IMR-90 (cell line): ENCODE data around the gene ERP44. TPM values are rescaled to one million over a fixed set of nuclear protein-coding genes. Genes with fewer than 3 reads are reported as not detected.

ENCODE experiments used
- ATAC-seq: fragments of 200-7000 bp; cut with Tn5 transposase; 2 replicates; pipeline ENCODE4 v1.9.1; 2020; ENCODE audit warnings: low read depth, mild to moderate bottlenecking, moderate library complexity
- BruUV-seq: library from RNA; stranded (reverse); fragments of 400-500 nt; replicated peaks from 2 replicates; lab custom pipeline; 2021; lab: Mats Ljungman, UMichigan
- CTCF ChIA-PET: fragments of 300-600 bp; formaldehyde crosslinking; extraction: SDS; loops from one replicate; lab custom pipeline; 2021; ENCODE audit warnings: antibody characterized with exemption; lab: Yijun Ruan, JAX
- POLR2A ChIA-PET: fragments of 300-600 bp; sonication (Branson Sonifier 250); formaldehyde crosslinking; loops from one replicate; lab custom pipeline; 2022; ENCODE audit warnings: antibody characterized with exemption; ENCODE audit not compliant: unreplicated experiment; lab: Charles Lee
- DNase-seq: peaks from one replicate; pipeline ENCODE4 v3.0.0; 2013
- H2AFZ ChIP-seq: replicated peaks from 2 replicates; pipeline ENCODE3; 2013; ENCODE audit warnings: low read length, mild to moderate bottlenecking; ENCODE audit not compliant: poor library complexity
- H2AK5ac ChIP-seq: 2 replicates; pipeline ENCODE4 v1.6.1; 2013; ENCODE audit warnings: low read depth, low read length, inconsistent platforms
- H2AK9ac ChIP-seq: replicated peaks from 2 replicates; pipeline ENCODE3; 2013; ENCODE audit warnings: mild to moderate bottlenecking, low read depth, low read length, moderate library complexity; ENCODE audit not compliant: poor library complexity
- H2BK120ac ChIP-seq: 2 replicates; pipeline ENCODE4 v1.6.1; 2013; ENCODE audit warnings: low read depth, low read length, inconsistent platforms
- H2BK15ac ChIP-seq: 3 replicates; pipeline ENCODE4 v1.6.1; 2013; ENCODE audit warnings: low read depth, low read length, inconsistent platforms
- H2BK20ac ChIP-seq: 2 replicates; pipeline ENCODE4 v1.6.1; 2013; ENCODE audit warnings: low read depth, mild to moderate bottlenecking, inconsistent platforms, low read length, moderate library complexity
- H2BK5ac ChIP-seq: 2 replicates; pipeline ENCODE4 v1.6.1; 2013; ENCODE audit warnings: mild to moderate bottlenecking, low read depth, low read length, inconsistent platforms; ENCODE audit not compliant: poor library complexity, severe bottlenecking
- H3K14ac ChIP-seq: replicated peaks from 2 replicates; pipeline ENCODE4 v1.6.1; 2013; ENCODE audit warnings: low read depth, low read length, inconsistent platforms
- H3K18ac ChIP-seq: 2 replicates; pipeline ENCODE4 v1.6.1; 2013; ENCODE audit warnings: low read depth, low read length, control low read depth
- H3K23ac ChIP-seq: 2 replicates; pipeline ENCODE4 v1.6.1; 2013; ENCODE audit warnings: low read depth, low read length, inconsistent platforms
- H3K27ac ChIP-seq: 2 replicates; pipeline ENCODE4 v1.5.1; 2013; ENCODE audit warnings: mild to moderate bottlenecking, control low read depth, low read length; ENCODE audit not compliant: insufficient read depth
- H3K27me3 ChIP-seq: 2 replicates; pipeline ENCODE4 v1.6.1; 2013; ENCODE audit warnings: low read length; ENCODE audit not compliant: control insufficient read depth, insufficient read depth
- H3K36me3 ChIP-seq: 2 replicates; pipeline ENCODE4 v1.6.1; 2013; ENCODE audit warnings: low read length, mixed read lengths; ENCODE audit not compliant: control insufficient read depth, insufficient read depth
- H3K4ac ChIP-seq: 2 replicates; pipeline ENCODE4 v1.6.1; 2013; ENCODE audit warnings: low read depth, low read length, inconsistent platforms
- H3K4me1 ChIP-seq: 2 replicates; pipeline ENCODE4 v1.6.1; 2013; ENCODE audit warnings: low read length, mixed read lengths; ENCODE audit not compliant: control insufficient read depth, insufficient read depth
- H3K4me2 ChIP-seq: 2 replicates; pipeline ENCODE4 v1.6.1; 2013; ENCODE audit warnings: low read depth, mild to moderate bottlenecking, control low read depth, low read length, moderate library complexity
- H3K4me3 ChIP-seq: 2 replicates; pipeline ENCODE4 v1.5.1; 2013; ENCODE audit warnings: low read depth, mild to moderate bottlenecking, control low read depth, low read length, moderate library complexity; ENCODE audit not compliant: insufficient read depth
- H3K56ac ChIP-seq: 2 replicates; pipeline ENCODE4 v1.6.1; 2013; ENCODE audit warnings: low read length, inconsistent platforms; ENCODE audit not compliant: insufficient read depth; ENCODE audit errors: extremely low read depth
- H3K79me1 ChIP-seq, 2 experiments: 2 replicates each; pipeline ENCODE4 v1.6.1; 2013; ENCODE audit warnings: low read length in 2 of 2, inconsistent platforms in 1 of 2, low read depth in 1 of 2
- H3K9ac ChIP-seq: 2 replicates; pipeline ENCODE4 v1.6.1; 2013; ENCODE audit warnings: low read depth, low read length, control low read depth
- H3K9me1 ChIP-seq: 2 replicates; pipeline ENCODE4 v1.6.1; 2013; ENCODE audit warnings: low read length, inconsistent platforms; ENCODE audit not compliant: insufficient read depth
- H3K9me3 ChIP-seq: 2 replicates; pipeline ENCODE4 v1.6.1; 2013; ENCODE audit warnings: low read length; ENCODE audit not compliant: control insufficient read depth, insufficient read depth
- H4K20me1 ChIP-seq: 2 replicates; pipeline ENCODE4 v1.6.1; 2013; ENCODE audit warnings: low read length, inconsistent platforms; ENCODE audit not compliant: insufficient read depth
- H4K5ac ChIP-seq: 2 replicates; pipeline ENCODE4 v1.6.1; 2013; ENCODE audit warnings: mild to moderate bottlenecking, low read depth, low read length, control low read depth
- H4K8ac ChIP-seq, 2 experiments: 2 replicates each; pipeline ENCODE4 v1.6.1; 2013; ENCODE audit warnings: low read depth in 2 of 2, low read length in 2 of 2, control low read depth in 1 of 2, inconsistent platforms in 1 of 2
- H4K91ac ChIP-seq: 2 replicates; pipeline ENCODE4 v1.6.1; 2013; ENCODE audit warnings: low read depth, low read length, inconsistent platforms; ENCODE audit not compliant: insufficient read depth
- CEBPB ChIP-seq: IDR thresholded peaks from 2 replicates; pipeline ENCODE4 v1.6.1; 2012; ENCODE audit warnings: low read depth, low read length, improper control_type of control experiment
- CHD1 ChIP-seq: IDR thresholded peaks from 2 replicates; pipeline ENCODE4 v1.6.1; 2012; ENCODE audit warnings: low read depth, low read length, improper control_type of control experiment
- ELK1 ChIP-seq: fragments of 150-350 bp; IDR thresholded peaks from 2 replicates; pipeline ENCODE4 v1.6.1; 2016; ENCODE audit warnings: low read depth, mild to moderate bottlenecking, low read length, moderate library complexity, borderline replicate concordance
- MAZ ChIP-seq: IDR thresholded peaks from 2 replicates; pipeline ENCODE4 v1.6.1; 2012; ENCODE audit warnings: low read depth, mild to moderate bottlenecking, low read length, improper control_type of control experiment, moderate library complexity, borderline replicate concordance
- WGBS, 2 experiments: methylation state at CpG; one replicate each; pipeline versions ENCODE4 v1.1.5 to v1.1.7; 2013; ENCODE audit warnings: missing lambda C conversion rate in 2 of 2; ENCODE audit not compliant: insufficient read length in 1 of 2; ENCODE audit errors: extremely low coverage in 2 of 2; 5-methylcytosine and 5-hydroxymethylcytosine counted together
- dilution Hi-C: fragments of 300-500 bp; cut with HindIII; formaldehyde crosslinking; loops from one replicate; pipeline ENCODE4 v1.14.3; 2018; ENCODE audit warnings: low sequenced_read_pairs; ENCODE audit not compliant: unreplicated experiment
- in situ Hi-C: fragments of 300-500 bp; cut with MboI; formaldehyde crosslinking; loops from 3 replicates; pipeline ENCODE4 v1.14.3; 2019; ENCODE audit warnings: low sequenced_read_pairs, inconsistent platforms, mixed read lengths
- intact Hi-C: fragments of 100-400 bp; cut with micrococcal nuclease; formaldehyde crosslinking; loops from 2 replicates; pipeline ENCODE4 v1.10.0; 2022
- polyA plus RNA-seq, 3 experiments: library from polyadenylated mRNA; depleted of rRNA; stranded (reverse); fragments of >200 nt; gene quantifications; 2 replicates each; pipeline ENCODE4 v1.2.3, GENCODE V29; 2012; ENCODE audit warnings: low replicate concordance in 1 of 3
- total RNA-seq: library from RNA; depleted of rRNA; stranded (reverse); fragments of >200 nt; gene quantifications from 2 replicates; pipeline ENCODE4 v1.2.3, GENCODE V29; 2012

ERP44 gene
- total and polyA plus RNA-seq, 2 of the 4 experiments (the other 2 are of a cell fraction): 9.1 to 13.5 TPM

DNA sequence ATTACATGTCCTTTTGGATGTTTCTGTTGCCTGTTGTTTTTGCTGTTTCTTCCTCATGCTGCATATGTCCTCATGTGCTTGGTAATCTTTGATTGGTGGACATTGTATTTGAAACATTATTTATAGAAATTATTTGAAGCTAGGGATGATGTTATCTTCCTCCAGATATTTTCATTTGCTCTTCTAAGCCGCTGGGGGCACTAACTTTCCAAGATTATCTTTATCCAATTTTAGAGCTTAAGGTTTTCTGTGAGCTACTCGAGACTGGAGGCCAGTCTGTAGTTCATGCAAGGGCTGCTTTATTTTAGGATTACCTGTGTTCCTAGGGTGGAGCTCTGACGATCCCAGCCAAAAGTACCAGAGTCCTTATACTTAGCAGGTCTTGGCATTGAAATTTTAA is 151.4 kb downstream of the ERP44 start:
- ChIA-PET POLR2A (interaction anchor here (0.5 kb wide), 1 partner anchor 16 kb away, joined by 15 read pairs; no protein-coding TSS in a partner anchor), CTCF (interaction anchor here (0.6 kb wide), 1 partner anchor 772 kb away, joined by 5 read pairs; no protein-coding TSS in a partner anchor)
- H3K4me3 ChIP-seq: no peak overlapping the region
- no peak overlapping the region for H3K18ac ChIP-seq
- in situ Hi-C loops: no loop called here
- H4K5ac ChIP-seq: no peak overlapping the region
- TF ChIP-seq CEBPB (no peak), MAZ (no peak), CHD1 (no peak), ELK1 (no peak)
- no peak overlapping the region for H2AK5ac ChIP-seq
- no peak overlapping the region for H3K4me2 ChIP-seq
- no peak overlapping the region for H2AFZ ChIP-seq
- intact Hi-C loops: no loop called here
- no CpG with 5 or more reads among the region's 3 CpGs for WGBS, 2 experiments
- H2BK5ac ChIP-seq: no peak overlapping the region
- H4K8ac ChIP-seq: no peak overlapping the region
- ATAC-seq: no peak
- H4K91ac ChIP-seq: no peak overlapping the region
- no peak overlapping the region for H3K14ac ChIP-seq
- H3K27ac ChIP-seq: no peak overlapping the region
- no peak overlapping the region for H3K56ac ChIP-seq
- H4K20me1 ChIP-seq: no peaks in the 10 kb centered on the region
- H3K4ac ChIP-seq: no peak overlapping the region
- no peak overlapping the region for H2BK120ac ChIP-seq
- dilution Hi-C loops: no loop called here
- no TSS peak for BruUV-seq
- H3K27me3 ChIP-seq: no peaks in the 10 kb centered on the region
- H3K36me3 ChIP-seq: no peaks in the 10 kb centered on the region
- no peak overlapping the region for H2AK9ac ChIP-seq
- no peak overlapping the region for H2BK15ac ChIP-seq
- H2BK20ac ChIP-seq: no peak overlapping the region
- H3K9me1 ChIP-seq: no peaks in the 10 kb centered on the region
- no peak overlapping the region for H3K23ac ChIP-seq
- H3K79me1 ChIP-seq: no peaks in the 10 kb centered on the region; a peak in 1 of 4 replicates
- no peak overlapping the region for H3K9ac ChIP-seq
- DNase-seq: no peak
- 0 out of 2 replicates have a peak, but pooled peaks cover 1% of the 10 kb centered on the region for H3K4me1 ChIP-seq
- no peaks in the 10 kb centered on the region for H3K9me3 ChIP-seq
